Hepatocyte (in vitro differentiated cells): ENCODE data around the gene EFNB2.

ENCODE experiments used
- EZH2 ChIP-seq: fragments of 200-600 bp; sonication (generic); IDR thresholded peaks from 2 replicates; pipeline ENCODE4 v1.6.1; 2016; ENCODE audit warnings: antibody characterized with exemption, mild to moderate bottlenecking, borderline replicate concordance
- EZH2phosphoT487 ChIP-seq: fragments of 200-600 bp; sonication (generic); IDR thresholded peaks from one replicate; pipeline ENCODE4 v1.6.1; 2018; ENCODE audit warnings: antibody characterized with exemption, mild to moderate bottlenecking, low read depth, moderate library complexity; ENCODE audit not compliant: unreplicated experiment, severe bottlenecking
- TF ChIP-seq, protein P1 (sequence below): fragments of 200-600 bp; sonication (generic); IDR thresholded peaks from 2 replicates; pipeline ENCODE4 v1.5.1; 2016; ENCODE audit warnings: antibody characterized with exemption, mild to moderate bottlenecking; ENCODE audit not compliant: poor library complexity

DNA sequence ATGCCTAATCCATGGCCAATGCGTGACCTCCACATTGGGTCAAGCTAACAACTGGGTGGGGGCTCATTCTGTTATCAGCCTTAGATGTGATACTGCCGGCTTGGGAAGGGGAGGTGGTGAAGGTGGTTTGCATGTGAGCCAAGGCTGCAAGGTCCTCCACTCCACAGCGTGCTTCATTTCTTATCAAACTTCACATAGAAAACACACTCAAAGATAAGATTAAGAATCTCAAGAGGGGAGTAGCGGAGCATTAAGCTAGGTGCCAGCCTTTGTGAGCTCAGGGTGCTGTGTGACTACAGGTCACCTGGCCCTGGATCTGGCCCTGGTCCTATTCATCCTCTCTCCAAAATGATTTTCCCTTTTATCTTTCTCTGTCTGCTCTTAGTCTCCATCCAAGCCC, 45.8 kb upstream of the EFNB2 start:
- TF ChIP-seq, protein P1, sequence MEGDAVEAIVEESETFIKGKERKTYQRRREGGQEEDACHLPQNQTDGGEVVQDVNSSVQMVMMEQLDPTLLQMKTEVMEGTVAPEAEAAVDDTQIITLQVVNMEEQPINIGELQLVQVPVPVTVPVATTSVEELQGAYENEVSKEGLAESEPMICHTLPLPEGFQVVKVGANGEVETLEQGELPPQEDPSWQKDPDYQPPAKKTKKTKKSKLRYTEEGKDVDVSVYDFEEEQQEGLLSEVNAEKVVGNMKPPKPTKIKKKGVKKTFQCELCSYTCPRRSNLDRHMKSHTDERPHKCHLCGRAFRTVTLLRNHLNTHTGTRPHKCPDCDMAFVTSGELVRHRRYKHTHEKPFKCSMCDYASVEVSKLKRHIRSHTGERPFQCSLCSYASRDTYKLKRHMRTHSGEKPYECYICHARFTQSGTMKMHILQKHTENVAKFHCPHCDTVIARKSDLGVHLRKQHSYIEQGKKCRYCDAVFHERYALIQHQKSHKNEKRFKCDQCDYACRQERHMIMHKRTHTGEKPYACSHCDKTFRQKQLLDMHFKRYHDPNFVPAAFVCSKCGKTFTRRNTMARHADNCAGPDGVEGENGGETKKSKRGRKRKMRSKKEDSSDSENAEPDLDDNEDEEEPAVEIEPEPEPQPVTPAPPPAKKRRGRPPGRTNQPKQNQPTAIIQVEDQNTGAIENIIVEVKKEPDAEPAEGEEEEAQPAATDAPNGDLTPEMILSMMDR: no peak
- TF ChIP-seq EZH2phosphoT487 (no peak), EZH2 (no peak)
